Testis (tissue), 2 donors: Measurements from ENCODE around the gene FAM131B.

Source experiments
- POLR2A ChIP-seq: fragments of 450-650 bp; IDR thresholded peaks from one replicate; pipeline ENCODE4 v1.6.1; 2017; ENCODE audit warnings: antibody characterized with exemption, mild to moderate bottlenecking, moderate library complexity
- TF ChIP-seq, protein P1 (sequence below), 3 experiments: fragments of 450-650 bp in 2 of 3; fragments of 200-600 bp in 1 of 3; sonication (generic) in 1 of 3; IDR thresholded peaks; one replicate each; pipeline ENCODE4 v1.5.1; 2016 to 2019; ENCODE audit warnings: antibody characterized with exemption in 3 of 3, mild to moderate bottlenecking in 2 of 3, moderate library complexity in 1 of 3

DNA sequence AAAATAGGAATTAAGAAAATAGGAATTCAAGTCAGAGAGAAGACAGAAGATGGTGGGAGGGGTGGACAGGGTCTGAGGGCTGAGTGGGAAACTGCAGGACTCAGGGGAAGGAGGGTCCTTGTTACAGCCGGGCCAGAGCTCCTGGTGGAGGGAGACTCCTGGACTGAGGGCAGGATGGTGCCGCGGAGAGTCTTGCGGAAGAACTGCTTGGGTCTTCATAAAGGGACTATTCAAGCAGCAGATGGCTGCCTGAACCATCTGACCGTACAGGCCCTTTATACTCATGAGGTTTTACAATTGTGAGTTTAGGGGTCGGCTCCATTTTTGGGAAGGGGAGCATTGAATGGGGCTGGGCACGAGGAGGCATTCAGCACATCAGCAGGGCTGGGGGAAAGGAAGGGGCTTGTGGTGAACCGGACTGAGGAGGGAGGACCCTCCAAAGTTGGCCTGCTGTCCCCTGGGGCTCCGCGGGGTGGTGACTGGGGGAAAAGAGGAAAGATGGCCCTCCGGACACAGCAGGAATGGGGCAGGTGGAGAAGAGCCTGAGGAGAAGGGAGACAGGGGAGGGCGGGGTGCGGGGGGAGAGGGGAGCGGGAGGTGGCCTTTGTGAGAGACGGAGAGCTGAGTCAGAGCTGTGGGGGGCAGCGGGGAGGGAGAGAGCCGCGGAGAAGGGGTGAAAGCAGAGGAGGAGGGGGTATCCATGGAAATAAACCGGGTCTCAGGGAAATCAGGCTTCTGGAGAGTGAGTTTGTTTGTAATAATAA lies 1.5 kb downstream of the FAM131B start:
- TF ChIP-seq, protein P1, sequence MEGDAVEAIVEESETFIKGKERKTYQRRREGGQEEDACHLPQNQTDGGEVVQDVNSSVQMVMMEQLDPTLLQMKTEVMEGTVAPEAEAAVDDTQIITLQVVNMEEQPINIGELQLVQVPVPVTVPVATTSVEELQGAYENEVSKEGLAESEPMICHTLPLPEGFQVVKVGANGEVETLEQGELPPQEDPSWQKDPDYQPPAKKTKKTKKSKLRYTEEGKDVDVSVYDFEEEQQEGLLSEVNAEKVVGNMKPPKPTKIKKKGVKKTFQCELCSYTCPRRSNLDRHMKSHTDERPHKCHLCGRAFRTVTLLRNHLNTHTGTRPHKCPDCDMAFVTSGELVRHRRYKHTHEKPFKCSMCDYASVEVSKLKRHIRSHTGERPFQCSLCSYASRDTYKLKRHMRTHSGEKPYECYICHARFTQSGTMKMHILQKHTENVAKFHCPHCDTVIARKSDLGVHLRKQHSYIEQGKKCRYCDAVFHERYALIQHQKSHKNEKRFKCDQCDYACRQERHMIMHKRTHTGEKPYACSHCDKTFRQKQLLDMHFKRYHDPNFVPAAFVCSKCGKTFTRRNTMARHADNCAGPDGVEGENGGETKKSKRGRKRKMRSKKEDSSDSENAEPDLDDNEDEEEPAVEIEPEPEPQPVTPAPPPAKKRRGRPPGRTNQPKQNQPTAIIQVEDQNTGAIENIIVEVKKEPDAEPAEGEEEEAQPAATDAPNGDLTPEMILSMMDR (IDR thresholded peaks at IDR 0.05) = no peak
- no peak for TF ChIP-seq POLR2A
